Measurements from ENCODE around the gene ZNF277. TPM values are rescaled to one million over a fixed set of nuclear protein-coding genes. Genes with fewer than 3 reads are reported as not detected.

Gene ZNF277
- total RNA-seq, 4 donors from 2014 or later = 14.4 to 44.9 (median 21.4) TPM

GRCh38 chr7:112337892-112338291 is 131.4 kb downstream of the ZNF277 start:
- intact Hi-C loops (cut with DNase I; ENCODE audit: low total_unique reads) = no loop called here
- DNase-seq = no peak
- H3K4me1 ChIP-seq = no peaks in the 10 kb centered on the region
- no peaks in the 10 kb centered on the region for H3K36me3 ChIP-seq
- no peak overlapping the region for H3K4me3 ChIP-seq
- peaks cover 0 to under 1% of the 10 kb centered on the region in 2 donors for H3K9me3 ChIP-seq
- TF ChIP-seq POLR2A (IDR thresholded peaks at IDR 0.05) = no peak
- no peak for TF ChIP-seq CTCF (IDR thresholded peaks at IDR 0.05)
- no peak overlapping the region for H3K27ac ChIP-seq
- H3K27me3 ChIP-seq = no peaks in the 10 kb centered on the region

- H3K27ac ChIP-seq = no peak overlapping the region
- H3K4me3 ChIP-seq = no peak overlapping the region
- peaks cover 0 to 4% of the 10 kb centered on the region in 2 donors for H3K9me3 ChIP-seq
- no peaks in the 10 kb centered on the region for H3K4me1 ChIP-seq
- intact Hi-C loops (cut with DNase I; ENCODE audit: low total_unique reads) = no loop called here
- DNase-seq = no peak
- TF ChIP-seq CTCF (IDR thresholded peaks at IDR 0.05) (no peak), POLR2A (IDR thresholded peaks at IDR 0.05) (no peak)
- H3K36me3 ChIP-seq = no peaks in the 10 kb centered on the region
- H3K27me3 ChIP-seq = no peaks in the 10 kb centered on the region
These were observed 132.3 kb downstream of the ZNF277 start for GRCh38 chr7:112338786-112339185.

- no peaks in the 10 kb centered on the region for H3K27me3 ChIP-seq
- no peak overlapping the region for H3K27ac ChIP-seq
- no peaks in the 10 kb centered on the region for H3K36me3 ChIP-seq
- no peak for TF ChIP-seq POLR2A (IDR thresholded peaks at IDR 0.05)
- TF ChIP-seq CTCF (IDR thresholded peaks at IDR 0.05) = no peak
- no peak for DNase-seq
- H3K9me3 ChIP-seq = peaks cover 0 to 4% of the 10 kb centered on the region in 2 donors
- intact Hi-C loops (cut with DNase I; ENCODE audit: low total_unique reads) = no loop called here
- no peaks in the 10 kb centered on the region for H3K4me1 ChIP-seq
- H3K4me3 ChIP-seq = no peak overlapping the region
These were observed 135.0 kb downstream of the ZNF277 start for GRCh38 chr7:112341464-112341863.

- peaks cover 0 to 4% of the 10 kb centered on the region in 2 donors for H3K9me3 ChIP-seq
- H3K4me3 ChIP-seq = no peak overlapping the region
- H3K27me3 ChIP-seq = no peaks in the 10 kb centered on the region
- no peak for TF ChIP-seq POLR2A (IDR thresholded peaks at IDR 0.05)
- no peak for TF ChIP-seq CTCF (IDR thresholded peaks at IDR 0.05)
- no peak for DNase-seq
- H3K27ac ChIP-seq = no peak overlapping the region
- intact Hi-C loops (cut with DNase I; ENCODE audit: low total_unique reads) = no loop called here
- H3K36me3 ChIP-seq = no peaks in the 10 kb centered on the region
- H3K4me1 ChIP-seq = no peaks in the 10 kb centered on the region
These were observed 140.0 kb downstream of the ZNF277 start for GRCh38 chr7:112346381-112347060.

GRCh38 chr7:112347088-112347487 is 140.6 kb downstream of the ZNF277 start:
- Histone ChIP-seq H3K9me3 (peaks cover 0 to 4% of the 10 kb centered on the region in 2 donors), H3K27ac (no peak overlapping the region), H3K4me3 (no peak overlapping the region), H3K36me3 (no peaks in the 10 kb centered on the region), H3K27me3 (no peaks in the 10 kb centered on the region), H3K4me1 (no peaks in the 10 kb centered on the region)
- no peak for DNase-seq
- intact Hi-C loops (cut with DNase I; ENCODE audit: low total_unique reads) = no loop called here
- TF ChIP-seq CTCF (IDR thresholded peaks at IDR 0.05) (no peak), POLR2A (IDR thresholded peaks at IDR 0.05) (no peak)
